HG03103 (cell line): ENCODE data around the gene MOV10.
A peak's percentile ranks its signal among the peaks of the same experiment; 100 is the strongest.
"Not testable (repeated sequence)": the region's sequence is repeated elsewhere in the genome, so short reads cannot be mapped to it uniquely, and the experiment has no call there.

Experiments used
- ATAC-seq: cut with Tn5 transposase; IDR thresholded peaks from one replicate; pipeline ENCODE4 v1.9.1; 2021; ENCODE audit warnings: low read depth; ENCODE audit not compliant: unreplicated experiment

MOV10 gene

DNA sequence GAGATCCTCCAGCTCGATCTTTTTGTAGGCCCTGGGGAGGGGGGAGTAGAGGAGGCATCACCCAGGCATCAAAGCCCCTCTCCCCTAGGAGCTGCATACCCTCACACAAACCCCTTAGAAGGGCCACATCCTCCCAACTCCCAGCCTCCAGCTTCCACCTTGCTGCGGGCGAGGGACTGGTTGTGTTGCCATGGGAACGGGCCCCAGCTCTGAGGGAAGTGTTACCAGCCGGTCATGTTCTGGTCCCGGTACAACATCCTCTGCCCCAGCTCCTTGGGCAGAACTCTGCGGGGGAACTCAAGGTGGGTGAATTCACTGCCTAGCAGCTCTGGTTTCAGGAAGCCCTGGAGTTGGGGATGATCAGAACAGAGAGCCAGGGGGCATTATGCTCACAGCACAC, 36.6 kb downstream of the MOV10 start:
- ATAC-seq: no peak

DNA sequence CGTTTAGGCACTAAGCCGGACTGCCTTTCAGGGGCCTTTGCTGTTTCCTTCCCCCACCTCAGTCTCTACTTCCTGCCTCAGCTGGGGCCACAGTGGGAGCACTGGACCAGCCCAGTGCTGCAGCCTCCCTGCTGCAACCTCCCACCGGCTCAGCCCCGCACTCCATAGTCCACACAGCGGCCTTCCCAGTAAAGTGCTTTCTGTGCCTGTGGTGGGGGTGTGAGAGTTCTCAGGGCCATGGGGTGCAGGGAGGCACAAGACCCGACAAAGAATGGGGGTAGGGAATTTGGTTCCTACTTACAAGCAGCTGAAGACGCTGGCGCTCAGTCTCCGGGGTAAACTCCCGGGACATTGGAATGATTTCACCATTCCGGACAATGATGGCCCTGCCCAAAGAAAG, 37.2 kb downstream of the MOV10 start:
- ATAC-seq: no peak

DNA sequence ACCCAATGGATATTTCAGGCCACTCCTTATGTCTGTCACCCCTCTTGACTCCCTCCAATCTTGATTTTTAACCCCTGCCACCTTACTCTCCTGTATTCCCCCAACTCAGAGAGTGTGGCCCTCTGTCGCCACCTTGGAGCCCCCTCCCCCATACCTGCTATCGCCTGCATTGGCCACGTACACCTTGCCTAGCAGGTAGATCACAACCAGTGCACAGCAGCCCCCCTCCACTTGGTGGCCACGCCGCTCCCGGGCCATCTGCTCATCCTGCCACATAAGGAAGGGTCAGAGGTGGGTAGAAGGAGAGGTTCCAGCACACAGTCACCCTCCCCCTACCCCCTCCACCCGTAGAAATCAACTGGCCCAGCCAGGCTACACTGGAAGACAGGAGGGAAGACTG, 37.7 kb downstream of the MOV10 start:
- ATAC-seq: no peak

DNA sequence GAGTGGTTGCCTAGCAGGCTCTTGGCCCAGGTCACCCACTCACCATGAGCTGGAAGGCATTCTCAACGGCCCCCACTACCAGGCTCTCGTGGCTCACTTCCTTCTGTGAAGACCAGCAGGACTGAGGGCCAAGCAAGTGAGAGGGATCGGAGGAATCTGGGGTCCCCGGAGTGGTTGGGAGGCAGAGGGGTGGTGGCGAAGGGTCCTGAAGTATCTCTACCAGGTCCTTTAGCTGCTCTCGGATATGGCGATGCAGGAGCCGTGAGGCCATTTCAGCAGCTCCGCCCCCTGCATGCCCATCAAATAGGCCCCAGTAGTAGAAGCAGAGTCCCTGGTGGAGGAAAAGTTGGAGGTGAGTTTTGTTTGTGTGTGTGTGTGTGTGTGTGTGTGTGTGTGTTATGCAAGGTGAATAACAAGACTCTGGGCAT, 38.3 kb downstream of the MOV10 start:
- no peak for ATAC-seq

DNA sequence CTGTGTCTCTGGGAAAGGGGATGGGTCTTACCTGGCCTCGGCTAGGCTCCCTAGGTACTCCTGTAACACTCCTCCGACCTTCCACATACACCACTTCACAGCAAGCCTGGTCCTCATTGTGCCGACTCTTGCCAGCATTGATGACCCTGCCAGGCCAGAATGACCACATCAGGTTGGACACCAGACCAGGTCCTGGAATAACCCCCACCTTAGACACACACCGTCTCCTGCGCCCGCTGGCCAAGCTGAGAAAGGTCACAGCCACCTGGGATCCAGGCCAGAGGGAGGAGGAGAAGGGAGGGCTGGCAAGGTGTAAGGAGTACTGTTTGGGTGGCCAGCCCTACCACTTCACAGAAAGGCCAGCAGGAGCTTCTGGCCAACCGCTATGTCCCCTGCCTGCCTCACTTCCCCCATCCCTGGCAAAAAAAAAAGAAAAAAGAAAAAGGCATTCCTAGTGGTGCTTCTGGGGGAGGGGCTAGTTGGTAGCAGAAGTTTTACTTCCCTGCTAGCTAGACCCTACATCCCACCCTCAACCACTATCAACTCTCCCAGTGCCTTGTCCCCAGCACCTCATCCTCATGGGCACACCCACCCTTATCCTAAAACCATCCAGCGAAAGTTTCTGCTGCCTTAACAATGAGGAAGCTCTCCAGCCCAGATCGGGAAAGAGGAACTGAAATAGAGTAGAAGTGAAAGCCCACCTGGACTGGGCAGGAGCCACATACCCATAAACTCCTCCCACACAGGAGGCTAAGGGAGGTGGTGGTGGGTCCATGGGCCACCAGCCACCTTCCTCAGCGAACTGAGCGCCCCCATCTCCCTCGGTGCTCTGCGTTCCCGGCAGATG, 39.2 kb downstream of the MOV10 start:
- ATAC-seq: peak; percentile 28

DNA sequence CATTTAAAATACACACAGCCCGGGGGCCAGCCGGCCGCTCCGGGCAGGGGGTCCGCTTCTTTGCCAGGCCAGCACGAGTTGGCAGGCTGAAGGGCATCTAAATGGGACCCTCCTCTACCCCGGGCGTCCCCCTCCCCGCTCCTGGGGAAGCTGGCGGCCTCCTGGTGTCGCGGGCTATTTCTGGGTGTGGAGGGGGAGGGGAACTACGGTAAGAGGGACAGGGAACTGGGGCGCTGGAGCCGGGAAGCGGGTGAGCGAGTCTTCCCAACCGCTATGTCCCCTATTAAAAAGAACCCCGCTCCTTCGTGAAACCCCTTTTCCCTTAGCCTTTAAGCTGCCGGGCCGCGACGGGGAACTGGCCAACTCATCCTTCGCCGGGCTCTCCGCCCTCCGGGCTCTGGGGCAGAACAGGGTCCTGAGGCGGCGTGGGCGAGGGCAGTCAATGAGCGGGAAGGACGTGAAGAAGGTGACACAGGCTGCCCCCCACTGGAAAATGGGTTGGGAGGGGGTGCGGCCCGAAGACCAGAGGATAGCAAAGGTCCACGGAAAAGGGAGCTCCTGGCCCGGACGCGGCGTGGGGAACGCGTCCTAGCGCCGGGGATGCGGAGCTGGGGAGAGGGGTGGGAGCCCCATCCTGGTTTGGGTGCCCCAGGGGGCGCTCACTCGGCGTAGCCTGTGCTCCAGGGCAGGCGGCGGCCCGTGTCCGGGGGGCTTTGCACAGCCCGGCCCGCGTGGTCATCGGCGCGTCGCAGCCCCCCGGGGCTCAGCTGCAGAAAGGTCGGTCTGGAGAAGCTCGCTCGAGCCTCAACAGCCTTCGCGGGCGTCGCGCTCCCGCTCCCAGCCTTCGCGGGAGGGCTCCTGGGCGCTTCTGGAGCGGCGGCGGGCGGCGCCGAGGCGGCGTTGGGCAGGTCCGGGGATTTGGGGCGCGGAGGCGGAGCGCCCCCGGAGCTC, 40.1 kb downstream of the MOV10 start:
- ATAC-seq: no peak

DNA sequence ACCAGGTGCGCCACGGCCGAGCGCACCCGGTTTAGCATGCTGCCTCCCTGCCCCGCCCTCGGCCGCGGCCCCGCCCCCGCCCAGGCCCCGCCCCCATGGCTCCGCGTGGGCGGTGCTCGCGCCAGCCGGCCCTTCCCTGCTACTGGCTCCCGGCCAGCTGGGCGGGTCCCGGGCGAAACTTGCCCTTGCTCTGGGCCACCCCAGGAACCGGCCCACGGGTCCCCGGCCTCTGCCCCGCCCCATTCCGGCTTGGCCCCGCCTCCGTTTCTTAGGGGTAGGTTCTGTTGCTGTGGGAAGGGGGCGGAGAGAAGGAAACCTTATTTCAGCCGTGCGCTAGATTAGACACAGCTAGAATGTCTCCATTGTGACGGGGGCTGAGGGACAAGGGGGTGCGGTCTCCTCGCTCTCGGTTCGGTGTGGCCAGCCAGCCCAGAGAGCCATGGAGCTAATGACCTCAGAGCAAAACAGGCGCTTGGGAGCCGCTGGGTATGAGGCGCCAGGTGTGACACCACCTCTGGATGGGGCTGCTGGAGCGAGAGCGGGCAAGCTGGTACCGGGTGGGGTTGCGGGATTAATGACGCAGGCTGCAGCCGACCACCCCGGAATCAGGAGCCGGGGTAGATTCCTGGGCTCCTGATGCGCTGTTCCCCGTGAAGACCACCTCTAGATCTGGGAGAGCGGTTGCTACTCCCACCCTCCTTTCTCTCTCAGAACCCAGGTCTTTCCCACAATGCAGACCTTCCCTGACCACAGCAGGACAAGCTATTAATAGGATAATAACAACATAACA, 41.0 kb downstream of the MOV10 start, which contains the start of gene PPM1J:
Gene PPM1J (minus strand): TSS at position 69 of the 790 bp plus-strand sequence. CDS start 31 bp downstream, at position 38.
- ATAC-seq: peak; percentile 67

DNA sequence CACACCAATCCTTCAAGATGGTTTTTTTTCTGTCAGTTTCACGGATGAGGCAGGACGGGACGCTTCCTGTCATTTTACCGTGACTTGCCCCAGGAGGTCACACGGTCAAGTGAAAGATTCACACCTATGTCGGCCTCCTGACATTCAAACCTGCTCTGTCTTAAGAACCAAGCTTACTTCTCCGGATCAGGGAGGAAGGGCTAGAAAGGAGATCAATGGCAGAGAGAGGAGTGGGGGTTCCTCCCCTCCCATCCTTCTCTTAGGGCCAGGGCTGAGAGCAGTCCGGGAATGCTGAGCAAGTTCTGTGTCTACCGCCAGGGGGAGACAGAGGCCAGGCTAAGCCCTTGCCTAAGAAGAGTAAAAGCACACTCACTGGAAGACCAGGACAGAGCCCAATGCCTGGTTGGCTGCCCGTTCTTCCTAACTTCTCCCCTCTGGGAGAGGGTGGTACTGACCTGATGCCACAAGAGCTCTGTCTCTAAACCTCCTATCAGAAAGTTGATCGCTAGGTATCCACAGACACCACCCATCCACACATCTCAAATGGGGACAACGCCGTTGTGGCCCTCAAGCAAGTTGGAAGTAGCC, 41.8 kb downstream of the MOV10 start:
- no peak for ATAC-seq

DNA sequence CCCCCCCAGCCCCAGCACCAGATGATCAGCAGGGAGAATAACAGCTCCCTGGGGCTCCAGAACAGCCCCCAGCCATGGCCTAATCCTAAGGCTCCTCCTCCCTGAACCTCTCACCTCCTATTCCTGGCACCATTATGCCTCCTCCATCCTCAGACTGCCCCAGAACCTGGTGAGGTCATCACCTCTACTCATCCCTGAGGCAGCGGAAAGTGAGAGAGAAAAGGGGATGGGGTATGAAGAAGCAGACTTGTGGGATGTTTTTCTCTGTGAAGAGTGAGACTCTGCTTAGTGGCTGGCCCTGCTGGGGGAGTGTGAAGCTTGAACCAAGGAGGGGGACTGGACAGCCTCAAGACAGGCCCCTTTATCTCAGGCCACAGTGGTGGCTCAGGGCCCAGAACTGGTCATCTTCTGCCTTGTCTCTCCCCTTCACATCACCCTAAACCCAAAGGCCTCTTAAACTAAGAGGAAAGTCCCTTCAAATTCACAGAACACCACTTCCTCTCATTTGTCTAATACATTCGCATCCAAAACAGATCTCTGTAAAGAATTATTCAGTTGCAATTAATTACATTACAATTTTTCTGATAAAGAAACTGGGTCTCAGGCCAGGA, 42.9 kb downstream of the MOV10 start:
- ATAC-seq: no peak

DNA sequence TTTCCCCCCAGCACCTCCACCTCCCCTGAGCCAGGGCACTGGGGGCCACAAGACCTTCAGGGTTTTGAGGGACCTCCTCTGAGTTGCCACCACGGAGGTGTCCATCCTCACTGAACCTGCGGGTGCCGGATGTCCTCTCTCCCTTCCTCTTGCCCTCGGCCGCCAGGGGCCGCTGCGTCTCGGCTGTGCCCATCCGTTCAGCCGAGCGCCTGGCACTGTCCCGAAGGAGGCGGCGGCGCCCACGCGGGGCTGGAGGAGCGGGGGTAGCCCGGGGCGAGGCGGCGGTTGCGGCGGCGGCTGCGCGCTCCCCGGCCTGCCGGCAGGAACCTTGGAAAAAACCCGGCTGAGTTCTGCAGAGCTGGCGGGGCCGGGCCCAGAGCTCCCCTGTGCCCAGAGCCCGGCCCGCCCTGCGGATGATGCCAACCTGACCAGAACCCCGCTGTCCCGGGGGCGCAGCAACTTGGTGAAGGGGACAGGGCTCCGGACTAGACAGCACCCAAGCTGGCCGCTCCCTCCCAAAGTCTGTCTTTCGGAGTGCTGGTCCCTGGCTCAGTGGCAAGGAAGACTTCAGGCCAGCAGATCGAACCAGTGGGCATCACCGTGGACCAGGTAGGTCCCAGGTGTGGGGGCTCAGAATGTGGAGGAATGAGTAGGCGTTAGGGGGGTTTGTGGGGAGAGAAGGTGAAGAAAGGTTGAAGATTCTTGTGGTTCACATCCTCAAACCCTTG, 44.4 kb downstream of the MOV10 start:
- ATAC-seq: no peak

DNA sequence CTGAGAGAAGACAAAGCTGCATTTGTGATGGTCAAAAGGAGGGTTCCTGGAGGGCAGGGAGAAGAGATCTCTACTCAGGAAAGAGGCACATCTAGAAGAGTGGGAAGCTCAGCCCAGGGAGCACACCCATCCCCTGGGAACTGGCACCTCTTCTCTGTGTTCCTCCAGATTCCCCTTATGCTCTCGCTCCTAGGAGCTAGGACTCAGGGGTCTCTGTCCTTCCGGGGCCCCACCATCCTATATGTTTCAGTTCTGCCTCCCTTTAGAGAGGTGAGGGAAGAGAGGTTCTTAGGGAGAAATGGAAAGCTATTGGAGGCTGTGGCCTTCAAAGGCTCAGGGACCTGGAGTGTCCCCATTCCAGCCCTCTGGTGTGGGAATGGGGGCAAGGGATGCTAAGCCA, 45.2 kb downstream of the MOV10 start:
- ATAC-seq: no peak

DNA sequence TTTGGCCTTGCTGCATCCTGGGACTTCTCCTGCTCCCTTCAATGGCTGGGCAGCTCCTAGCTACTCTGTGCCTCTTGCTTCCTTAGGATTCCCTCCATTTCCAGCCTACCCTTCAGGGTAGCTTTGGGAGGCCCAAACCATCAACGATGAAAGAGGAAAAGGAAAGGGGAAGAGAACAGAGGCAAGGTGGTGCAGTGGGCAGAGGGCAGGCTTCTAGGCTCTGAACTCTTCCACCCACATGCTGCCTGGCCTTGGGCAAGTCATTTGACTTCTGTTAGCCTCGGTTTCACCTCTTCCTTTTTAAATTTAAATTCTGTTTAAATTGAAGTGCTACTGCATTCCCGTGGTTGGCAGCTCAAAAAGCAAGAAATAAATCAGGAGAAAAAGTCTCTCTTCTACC, 46.3 kb downstream of the MOV10 start:
- no peak for ATAC-seq

DNA sequence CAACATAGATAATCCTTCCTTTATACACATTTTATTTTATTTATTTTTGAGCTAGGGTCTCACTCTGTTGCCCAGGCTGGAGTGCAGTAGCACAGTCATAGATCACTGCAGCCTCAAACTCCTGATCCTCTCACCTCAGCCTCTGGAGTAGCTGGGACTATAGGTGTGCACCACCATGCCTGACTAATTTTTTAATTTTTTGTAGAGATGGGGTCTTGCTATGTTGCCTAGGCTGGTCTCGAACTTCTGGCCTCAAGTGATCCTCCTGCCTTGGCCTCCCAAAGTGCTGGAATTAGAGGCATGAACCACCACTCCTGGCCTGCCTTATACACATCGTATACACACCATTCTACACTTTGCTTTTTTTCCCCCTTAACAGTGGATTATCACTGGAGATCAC, 46.8 kb downstream of the MOV10 start:
- not testable (repeated sequence) for ATAC-seq

DNA sequence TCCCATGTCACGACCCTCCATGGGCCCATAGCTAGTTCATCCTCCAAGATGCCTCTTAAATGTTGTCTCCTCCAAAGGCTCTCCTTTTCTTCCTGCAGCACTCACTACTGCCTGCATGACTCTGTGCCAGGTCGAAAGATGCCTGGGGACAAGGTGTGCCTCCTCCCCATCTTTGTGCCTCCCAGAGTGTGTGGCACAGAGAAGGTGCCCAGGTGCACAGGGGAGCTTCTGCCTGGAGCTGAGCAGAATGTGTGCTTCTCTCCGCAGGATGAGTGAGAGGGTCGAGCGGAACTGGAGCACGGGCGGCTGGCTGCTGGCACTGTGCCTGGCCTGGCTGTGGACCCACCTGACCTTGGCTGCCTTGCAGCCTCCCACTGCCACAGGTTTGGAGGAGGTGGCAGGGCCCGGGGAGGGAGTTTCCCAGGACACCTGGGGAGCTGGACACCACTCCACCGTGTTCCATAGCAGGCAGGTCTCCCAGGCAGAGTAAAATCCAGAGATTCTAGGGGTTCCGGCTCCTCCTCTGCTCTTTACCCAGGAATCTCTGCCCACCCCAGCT, 47.6 kb downstream of the MOV10 start:
- ATAC-seq: no peak

DNA sequence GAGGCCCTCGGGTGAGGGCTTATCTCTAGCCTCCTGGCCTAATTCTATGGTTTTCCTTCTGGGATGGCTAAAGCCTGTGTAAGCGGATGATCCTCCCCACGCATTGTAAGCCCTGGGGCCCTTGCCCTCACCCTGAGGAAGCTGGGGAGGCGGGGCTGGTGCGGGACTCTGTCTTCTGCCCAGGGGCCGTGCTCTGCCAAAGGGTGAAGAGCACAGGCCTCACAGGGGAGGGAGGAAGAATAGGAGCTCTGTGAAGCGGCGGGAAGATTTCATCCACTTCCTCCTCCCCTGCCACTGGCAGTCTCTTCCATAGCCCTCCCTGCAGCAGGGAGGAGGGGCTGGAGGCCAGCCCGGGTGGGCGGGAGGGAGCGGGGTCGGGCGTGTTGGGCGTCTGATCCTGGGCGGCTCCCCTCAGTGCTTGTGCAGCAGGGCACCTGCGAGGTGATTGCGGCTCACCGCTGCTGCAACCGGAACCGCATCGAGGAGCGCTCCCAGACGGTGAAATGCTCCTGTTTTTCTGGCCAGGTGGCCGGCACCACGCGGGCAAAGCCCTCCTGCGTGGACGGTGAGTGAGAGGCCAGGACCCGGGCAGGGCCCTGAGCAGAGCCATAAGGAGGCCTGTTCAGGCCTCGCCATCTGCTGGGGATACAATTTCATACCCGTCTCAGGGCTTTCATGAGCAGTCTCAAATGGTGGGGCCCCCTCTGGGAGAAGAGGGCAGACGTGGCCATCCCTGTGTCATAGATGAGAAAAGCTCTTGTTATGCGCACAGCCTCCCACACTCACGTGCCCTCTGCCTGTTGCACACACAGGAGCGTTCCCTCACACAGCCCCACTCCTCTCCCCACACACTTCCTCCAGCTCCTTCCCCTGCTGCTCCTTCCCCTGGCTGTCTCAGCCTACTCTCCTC, 48.4 kb downstream of the MOV10 start:
- ATAC-seq: no peak

DNA sequence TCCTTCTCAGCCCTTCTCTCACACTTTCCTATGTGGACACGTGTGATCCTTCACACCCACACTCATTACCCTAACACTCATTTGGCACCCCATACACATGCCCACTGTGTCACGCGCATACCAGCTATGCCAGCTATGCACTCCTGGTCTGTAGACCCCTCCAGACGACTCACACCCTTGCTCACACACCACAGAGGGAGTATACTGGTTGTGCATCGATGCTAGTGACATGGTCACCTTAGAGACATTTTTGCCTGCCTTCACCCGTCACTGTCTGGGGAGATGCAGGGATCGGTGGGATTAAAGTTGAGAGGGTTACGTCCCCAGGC, 49.0 kb downstream of the MOV10 start:
- ATAC-seq: no peak

DNA sequence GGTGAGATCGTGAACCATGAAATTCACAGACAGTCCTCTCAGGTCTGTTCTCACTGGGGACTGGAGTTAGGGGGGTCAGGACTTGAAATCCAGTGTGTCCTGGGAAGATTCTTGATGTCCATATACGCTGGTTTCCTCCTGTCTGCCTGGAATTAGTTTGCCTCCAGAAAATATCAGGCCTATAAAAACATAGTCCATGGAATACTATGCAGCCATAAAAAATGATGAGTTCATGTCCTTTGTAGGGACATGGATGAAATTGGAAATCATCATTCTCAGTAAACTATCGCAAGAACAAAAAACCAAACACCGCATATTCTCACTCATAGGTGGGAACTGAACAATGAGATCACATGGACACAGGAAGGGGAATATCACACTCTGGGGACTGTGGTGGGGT, 49.8 kb downstream of the MOV10 start:
- not testable (repeated sequence) for ATAC-seq

DNA sequence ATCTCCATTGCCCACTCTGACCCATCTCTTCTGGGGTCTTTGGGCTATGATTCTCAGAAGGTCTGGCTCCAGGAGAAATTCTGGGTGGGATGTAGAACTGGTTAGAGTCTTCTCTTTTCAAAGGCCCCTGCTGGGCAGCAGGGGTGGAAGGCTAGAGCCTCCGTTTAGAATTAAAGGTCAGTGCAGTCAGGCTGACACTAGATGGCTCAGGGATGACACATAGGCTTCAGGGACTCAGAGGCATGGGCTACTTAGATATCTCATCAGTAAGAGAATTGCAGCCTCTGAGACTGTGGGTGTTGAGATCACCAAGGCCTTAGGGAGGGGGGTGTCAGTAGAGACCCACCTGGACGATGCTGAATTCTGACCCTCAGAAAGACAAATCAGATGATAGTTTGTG, 53.3 kb downstream of the MOV10 start:
- no peak for ATAC-seq
